ENCODE data around the gene TSSC4.
"Not testable (repeated sequence)": the region's sequence is repeated elsewhere in the genome, so short reads cannot be mapped to it uniquely, and the experiment has no call there.

DNA sequence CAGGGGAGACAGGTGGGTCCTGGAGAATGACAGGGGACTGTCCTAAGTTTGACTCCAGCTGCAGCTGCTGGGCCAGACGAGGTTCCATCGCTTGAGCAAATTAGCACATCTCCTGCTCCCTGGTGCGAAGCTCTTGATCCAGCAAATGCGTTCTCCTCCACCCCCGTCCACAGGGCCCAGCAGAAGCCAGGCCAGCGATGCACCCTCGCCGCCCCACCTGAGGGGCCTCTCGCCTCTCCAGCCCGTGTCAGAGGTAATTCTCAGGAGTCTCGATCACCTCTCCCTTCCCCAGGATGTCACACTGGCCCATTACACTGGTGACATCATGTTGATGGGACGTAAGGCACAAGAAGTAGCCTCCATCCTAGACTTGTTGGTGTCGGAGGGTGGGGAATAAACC is 42.9 kb upstream of the TSSC4 start:
- not testable (repeated sequence) for TF ChIP-seq CTCF, POLR2A, POLR2AphosphoS5 (IDR thresholded peaks at IDR 0.05)

Data from gastroesophageal sphincter (tissue), 3 donors.